ENCODE measurements around the gene KLK13.

Gene KLK13

GRCh38 chr19:51091895-51092873 lies 27.3 kb upstream of the KLK13 start:
- DNase-seq = no peak

GRCh38 chr19:51091126-51091525 lies 26.2 kb upstream of the KLK13 start:
- DNase-seq = no peak

GRCh38 chr19:51090471-51090870 lies 25.6 kb upstream of the KLK13 start:
- DNase-seq = no peak

- no peak for DNase-seq
These were observed 24.9 kb upstream of the KLK13 start for GRCh38 chr19:51089786-51090185.

GRCh38 chr19:51086153-51086850 lies 21.4 kb upstream of the KLK13 start:
- no peak for DNase-seq

- no peak for DNase-seq
These were observed 19.6 kb upstream of the KLK13 start for GRCh38 chr19:51084505-51084904.

- no peak for DNase-seq
These were observed 18.9 kb upstream of the KLK13 start for GRCh38 chr19:51083783-51084182.

GRCh38 chr19:51083181-51083580 lies 18.3 kb upstream of the KLK13 start:
- no peak for DNase-seq

GRCh38 chr19:51082611-51083010 lies 17.7 kb upstream of the KLK13 start, which contains the start of gene KLK14:
Gene KLK14, minus strand, starts transcription at chr19:51082887. Its CDS starts 273 bp downstream, at chr19:51082614.
- no peak for DNase-seq

- DNase-seq = no peak
These were observed 16.6 kb upstream of the KLK13 start for GRCh38 chr19:51081476-51081875.

GRCh38 chr19:51079481-51080110 lies 14.7 kb upstream of the KLK13 start:
- no peak for DNase-seq

- no peak for DNase-seq
These were observed 13.8 kb upstream of the KLK13 start for GRCh38 chr19:51078731-51079130.

GRCh38 chr19:51078104-51078503 lies 13.2 kb upstream of the KLK13 start:
- no peak for DNase-seq

- DNase-seq = no peak
These were observed 11.8 kb upstream of the KLK13 start for GRCh38 chr19:51076631-51077213.

GRCh38 chr19:51075998-51076397 lies 11.1 kb upstream of the KLK13 start:
- DNase-seq = no peak

- no peak for DNase-seq
These were observed 6.2 kb upstream of the KLK13 start for GRCh38 chr19:51071095-51071405.

- DNase-seq = no peak
These were observed 5.6 kb upstream of the KLK13 start for GRCh38 chr19:51070334-51071094.

- DNase-seq = no peak
These were observed 1.7 kb upstream of the KLK13 start for GRCh38 chr19:51066393-51067186.

- DNase-seq = no peak
These were observed 499 bp upstream of the KLK13 start for GRCh38 chr19:51065221-51065960.

GRCh38 chr19:51063664-51064063 lies 1.2 kb downstream of the KLK13 start:
- no peak for DNase-seq

GRCh38 chr19:51060973-51061372 lies 3.9 kb downstream of the KLK13 start:
- DNase-seq = no peak

Measured in activated gamma-delta T cell (primary cell).